B cell (primary cell): Measurements from ENCODE around the gene HAT1. TPM values are rescaled to one million over a fixed set of nuclear protein-coding genes. Genes with fewer than 3 reads are reported as not detected.

ENCODE experiments used
- ATAC-seq: fragments of 200-7000 bp; cut with Tn5 transposase; one replicate; pipeline ENCODE4 v1.10.0; 2021; ENCODE audit warnings: low read depth, mild to moderate bottlenecking, moderate number of reproducible peaks, moderate library complexity
- CTCF ChIA-PET: fragments of 350-600 bp; sonication (Branson Sonifier 250); formaldehyde crosslinking; loops from one replicate; lab custom pipeline; 2021; ENCODE audit warnings: antibody characterized with exemption, inconsistent platforms; lab: Charles Lee
- POLR2A ChIA-PET: fragments of 350-600 bp; sonication (Branson Sonifier 250); formaldehyde crosslinking; loops from one replicate; lab custom pipeline; 2021; ENCODE audit warnings: antibody characterized with exemption; lab: Charles Lee
- DNase-seq: peaks from one replicate; pipeline ENCODE4 v3.0.0; 2013
- H2AFZ ChIP-seq: 2 replicates; pipeline ENCODE4 v1.6.1; 2012; ENCODE audit warnings: mild to moderate bottlenecking, low read depth, low read length; ENCODE audit not compliant: insufficient read depth, poor library complexity, severe bottlenecking
- H3K27ac ChIP-seq, 2 donors: 1 replicate in 1 of 2; 2 replicates in 1 of 2; pipeline ENCODE4 v1.5.1; 2012 to 2013; ENCODE audit warnings: low read length in 2 of 2, mild to moderate bottlenecking in 2 of 2, moderate library complexity in 1 of 2
- H3K27me3 ChIP-seq, 4 experiments: fragments of 200-600 bp in 1 of 4; sonication (generic) in 1 of 4; replicated peaks in 1 of 4; 1 replicate in 2 of 4; 2 replicates in 2 of 4; pipeline versions ENCODE4 v1.6.1 to v1.7.0; 2013 to 2016; ENCODE audit warnings: low read length in 3 of 4, mild to moderate bottlenecking in 2 of 4, mixed read lengths in 1 of 4, moderate library complexity in 1 of 4; ENCODE audit not compliant: insufficient read depth in 4 of 4, control insufficient read depth in 3 of 4; ENCODE audit errors: control extremely low read depth in 1 of 4
- H3K36me3 ChIP-seq, 2 experiments: replicated peaks in 1 of 2; 1 replicate in 1 of 2; 2 replicates in 1 of 2; pipeline versions ENCODE4 v1.6.1 to v1.7.1; 2013; ENCODE audit warnings: low read length in 1 of 2; ENCODE audit not compliant: insufficient read depth in 2 of 2, control insufficient read depth in 1 of 2; ENCODE audit errors: control extremely low read depth in 1 of 2, extremely low read depth in 1 of 2
- H3K4me1 ChIP-seq, 2 donors: fragments of 200-600 bp in 1 of 2; sonication (generic) in 1 of 2; 1 replicate in 1 of 2; 2 replicates in 1 of 2; pipeline versions ENCODE4 v1.5.1 to v1.6.1; 2013 to 2017; ENCODE audit warnings: low read length in 2 of 2; ENCODE audit not compliant: control insufficient read depth in 2 of 2, insufficient read depth in 2 of 2
- H3K4me2 ChIP-seq: replicated peaks from 2 replicates; pipeline ENCODE3; 2012; ENCODE audit warnings: mild to moderate bottlenecking, low read depth, low read length; ENCODE audit not compliant: poor library complexity, severe bottlenecking
- H3K4me3 ChIP-seq, 5 experiments: fragments of 200-600 bp in 1 of 5; sonication (generic) in 1 of 5; 1 replicate in 3 of 5; 2 replicates in 2 of 5; pipeline versions ENCODE4 v1.5.1 to v1.7.0; 2011 to 2016; ENCODE audit warnings: low read length in 4 of 5, mild to moderate bottlenecking in 4 of 5, low read depth in 2 of 5, control low read depth in 1 of 5, moderate library complexity in 1 of 5; ENCODE audit not compliant: insufficient read depth in 1 of 5; ENCODE audit errors: control extremely low read depth in 1 of 5, extremely low read depth in 1 of 5
- H3K79me2 ChIP-seq: fragments of 200-600 bp; sonication (generic); one replicate; pipeline ENCODE4 v1.6.0; 2016; ENCODE audit warnings: low read length; ENCODE audit not compliant: control insufficient read depth, insufficient read depth
- H3K9ac ChIP-seq: fragments of 200-600 bp; sonication (generic); 2 replicates; pipeline ENCODE4 v1.6.1; 2017; ENCODE audit warnings: mild to moderate bottlenecking, low read length, moderate library complexity
- H3K9me3 ChIP-seq, 3 donors: one replicate each; pipeline versions ENCODE4 v1.6.1 to v1.7.1; 2013; ENCODE audit warnings: low read length in 2 of 3; ENCODE audit not compliant: control insufficient read depth in 2 of 3, insufficient read depth in 1 of 3; ENCODE audit errors: control extremely low read depth in 1 of 3
- H4K20me1 ChIP-seq: 2 replicates; pipeline ENCODE4 v1.6.0; 2012; ENCODE audit warnings: mild to moderate bottlenecking, low read length; ENCODE audit not compliant: insufficient read depth, control insufficient read depth, poor library complexity, severe bottlenecking
- H3K27ac Mint-ChIP-seq: one replicate; pipeline ENCODE4 v1.8.0; 2021; ENCODE audit warnings: mixed read lengths
- H3K27me3 Mint-ChIP-seq: one replicate; pipeline ENCODE4 v1.8.0; 2021; ENCODE audit warnings: mixed read lengths
- H3K4me1 Mint-ChIP-seq: one replicate; pipeline ENCODE4 v1.8.0; 2021; ENCODE audit warnings: mixed read lengths
- H3K4me3 Mint-ChIP-seq: one replicate; pipeline ENCODE4 v1.8.0; 2021; ENCODE audit warnings: mixed read lengths
- H3K9me3 Mint-ChIP-seq: one replicate; pipeline ENCODE4 v1.8.0; 2022; ENCODE audit warnings: mixed read lengths; ENCODE audit not compliant: insufficient read depth
- CTCF ChIP-seq: fragments of 200-600 bp; IDR thresholded peaks from one replicate; pipeline ENCODE4 v1.8.0; 2022; ENCODE audit warnings: antibody characterized with exemption, mild to moderate bottlenecking
- EZH2 ChIP-seq: IDR thresholded peaks from 2 replicates; pipeline ENCODE4 v1.6.1; 2012; ENCODE audit warnings: borderline replicate concordance, low read depth, mild to moderate bottlenecking, moderate library complexity, low read length; ENCODE audit not compliant: insufficient read depth, poor library complexity, severe bottlenecking
- WGBS: methylation state at CpG from one replicate; pipeline ENCODE4 v1.1.5; 2013; ENCODE audit warnings: missing lambda C conversion rate; ENCODE audit not compliant: insufficient coverage; 5-methylcytosine and 5-hydroxymethylcytosine counted together
- intact Hi-C: fragments of 100-400 bp; cut with micrococcal nuclease; formaldehyde crosslinking; loops from one replicate; pipeline ENCODE4 v1.10.0; 2022
- polyA plus RNA-seq: library from polyadenylated mRNA; depleted of rRNA; stranded (reverse); fragments of >200 nt; gene quantifications from 2 replicates; pipeline ENCODE4 v1.2.3, GENCODE V29; 2012
- total RNA-seq, 2 donors: library from RNA; stranded (reverse); fragments of 120-200 nt in 1 of 2; gene quantifications; 1 replicate in 1 of 2; 2 replicates in 1 of 2; pipeline versions ENCODE4 v1.2.3 to v1.2.4, GENCODE V29; 2013 to 2022

The HAT1 gene
- total and polyA plus RNA-seq, 2 donors (not counting 1 experiment from before 2014, with no cell fraction given): 12.0 to 25.1 TPM

- H3K4me1 Mint-ChIP-seq: peaks cover 15% of the 10 kb centered on the region
- peaks cover 88% of the 10 kb centered on the region for H3K79me2 ChIP-seq
- H3K9me3 Mint-ChIP-seq: no peaks in the 10 kb centered on the region
- H3K27me3 Mint-ChIP-seq: no peaks in the 10 kb centered on the region
- no peak for DNase-seq
- peaks cover 44% of the 10 kb centered on the region for H4K20me1 ChIP-seq
- WGBS: 100% methylated on average over 2 of the region's 9 CpGs
- H3K4me3 Mint-ChIP-seq: no peak overlapping the region
- no peaks in the 10 kb centered on the region for H3K27me3 ChIP-seq
- CTCF ChIA-PET: no interaction called here
- no peak overlapping the region for H2AFZ ChIP-seq
- H3K27ac Mint-ChIP-seq: no peak overlapping the region
- POLR2A ChIA-PET: no interaction called here
- TF ChIP-seq CTCF: no peak
- TF ChIP-seq EZH2: no peak
- H3K27ac ChIP-seq: no peak overlapping the region
- peaks cover 0 to 3% of the 10 kb centered on the region in 2 experiments for H3K36me3 ChIP-seq
- H3K4me2 ChIP-seq: no peak overlapping the region
- intact Hi-C loops: no loop called here
- H3K4me3 ChIP-seq: no peak overlapping the region
- no peak overlapping the region for H3K9ac ChIP-seq
- H3K9me3 ChIP-seq: no peaks in the 10 kb centered on the region
- no peak for ATAC-seq
- no peaks in the 10 kb centered on the region for H3K4me1 ChIP-seq
These were observed 16.9 kb downstream of the HAT1 start for GRCh38 chr2:171939058-171939742.

GRCh38 chr2:171939743-171940071 lies 17.4 kb downstream of the HAT1 start:
- CTCF ChIA-PET: no interaction called here
- no peak overlapping the region for H3K4me3 ChIP-seq
- no peak for DNase-seq
- Mint-ChIP-seq H3K9me3 (no peaks in the 10 kb centered on the region), H3K4me1 (peaks cover 15% of the 10 kb centered on the region), H3K27ac (no peak overlapping the region), H3K4me3 (no peak overlapping the region), H3K27me3 (no peaks in the 10 kb centered on the region)
- peaks cover 39% of the 10 kb centered on the region for H4K20me1 ChIP-seq
- peaks cover 0 to 3% of the 10 kb centered on the region in 2 experiments for H3K36me3 ChIP-seq
- no peak for TF ChIP-seq CTCF
- no peak for TF ChIP-seq EZH2
- POLR2A ChIA-PET: no interaction called here
- 70% methylated on average over 2 of the region's 4 CpGs for WGBS
- intact Hi-C loops: no loop called here
- H3K9me3 ChIP-seq: no peaks in the 10 kb centered on the region
- no peaks in the 10 kb centered on the region for H3K4me1 ChIP-seq
- H3K27ac ChIP-seq: no peak overlapping the region
- H3K4me2 ChIP-seq: no peak overlapping the region
- no peak for ATAC-seq
- H3K9ac ChIP-seq: no peak overlapping the region
- H3K27me3 ChIP-seq: no peaks in the 10 kb centered on the region
- H2AFZ ChIP-seq: no peak overlapping the region
- H3K79me2 ChIP-seq: peaks cover 85% of the 10 kb centered on the region
